ENCODE results near the gene GMDS.

The GMDS gene

GRCh38 chr6:1662534-1662933 is 582.9 kb downstream of the GMDS start:
- DNase-seq: no peak

GRCh38 chr6:1659816-1660215 is 585.6 kb downstream of the GMDS start:
- no peak for DNase-seq

- no peak for DNase-seq
Observed at GRCh38 chr6:1658212-1659005, 587.0 kb downstream of the GMDS start.

- no peak for DNase-seq
Observed at GRCh38 chr6:1657771-1658165, 587.6 kb downstream of the GMDS start.

- DNase-seq: no peak
Observed at GRCh38 chr6:1657116-1657770, 588.2 kb downstream of the GMDS start.

GRCh38 chr6:1654054-1654453 is 591.4 kb downstream of the GMDS start:
- DNase-seq: no peak

- DNase-seq: no peak
Observed at GRCh38 chr6:1652842-1653241, 592.6 kb downstream of the GMDS start.

GRCh38 chr6:1651362-1651761 is 594.0 kb downstream of the GMDS start:
- DNase-seq: no peak

GRCh38 chr6:1645466-1646185 is 599.8 kb downstream of the GMDS start:
- DNase-seq: no peak

GRCh38 chr6:1644516-1645060 is 600.8 kb downstream of the GMDS start:
- no peak for DNase-seq

GRCh38 chr6:1643830-1644445 is 601.5 kb downstream of the GMDS start:
- DNase-seq: no peak

- no peak for DNase-seq
Observed at GRCh38 chr6:1643111-1643510, 602.3 kb downstream of the GMDS start.

GRCh38 chr6:1641343-1641885 is 604.0 kb downstream of the GMDS start:
- no peak for DNase-seq

- no peak for DNase-seq
Observed at GRCh38 chr6:1640476-1640875, 604.9 kb downstream of the GMDS start.

- DNase-seq: no peak
Observed at GRCh38 chr6:1639430-1639829, 606.0 kb downstream of the GMDS start.

- DNase-seq: no peak
Observed at GRCh38 chr6:1636971-1637871, 608.2 kb downstream of the GMDS start.

GRCh38 chr6:1636272-1636825 is 609.1 kb downstream of the GMDS start:
- DNase-seq: no peak

- DNase-seq: no peak
Observed at GRCh38 chr6:1635305-1636010, 609.9 kb downstream of the GMDS start.

- no peak for DNase-seq
Observed at GRCh38 chr6:1634081-1634480, 611.3 kb downstream of the GMDS start.

- DNase-seq: no peak
Observed at GRCh38 chr6:1633366-1634021, 611.9 kb downstream of the GMDS start.
